ENCODE measurements around the gene PPP3CB. TPM values are rescaled to one million over a fixed set of nuclear protein-coding genes. Genes with fewer than 3 reads are reported as not detected.

PPP3CB gene
- total RNA-seq, 1 donor from 2014 or later, result 62.9 TPM

DNA sequence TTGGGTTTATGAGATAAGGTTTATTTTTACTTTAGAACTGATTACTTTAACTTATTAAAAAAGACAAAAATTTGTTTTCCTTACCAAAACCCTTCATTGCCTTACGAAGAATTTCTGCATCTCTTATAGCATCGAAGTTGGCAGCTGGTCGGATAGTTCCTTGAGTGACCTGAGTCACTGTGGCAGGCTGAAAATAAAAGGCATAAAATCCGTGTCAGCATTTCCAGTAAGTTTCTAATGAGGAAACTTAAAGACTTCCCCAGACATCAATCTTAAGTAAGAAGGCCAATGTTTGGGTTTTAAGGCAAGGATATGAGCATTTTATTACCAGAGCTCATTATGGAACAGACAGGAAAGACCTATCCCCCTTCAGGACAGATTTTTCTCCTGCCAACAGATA, 107.6 kb downstream of the PPP3CB start:
- DNase-seq (ENCODE audit: missing footprints) (no peak), ATAC-seq (no peak)
- intact Hi-C loops (cut with DNase I), result no loop called here

DNA sequence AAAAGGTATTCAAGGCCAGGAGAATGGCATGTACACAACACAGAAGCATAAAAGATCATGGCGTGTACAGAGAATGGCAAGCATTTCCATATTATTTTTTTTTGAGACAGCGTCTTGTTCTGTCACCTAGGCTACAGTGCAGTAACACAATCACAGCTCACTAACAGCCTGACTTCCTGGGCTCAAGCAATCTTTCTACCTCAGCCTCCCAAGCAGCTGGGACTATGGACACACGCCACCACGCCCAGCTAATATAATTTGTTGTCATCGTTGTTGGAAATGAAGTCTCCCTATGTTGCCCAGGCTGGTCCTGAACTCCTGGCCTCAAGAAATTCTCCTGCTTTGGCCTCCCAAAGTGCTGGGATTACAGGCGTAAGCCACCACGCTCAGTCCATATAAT, 109.2 kb downstream of the PPP3CB start:
- DNase-seq (ENCODE audit: missing footprints), result no peak
- no peak for ATAC-seq
- intact Hi-C loops (cut with DNase I), result no loop called here

Other genes with a start within 250 kb of the PPP3CB start
- gene DNAJC9, start 248.8 kb downstream of the PPP3CB start, total RNA-seq, result 8.5 TPM
- gene MRPS16, start 243.4 kb downstream of the PPP3CB start, total RNA-seq, result 106 TPM
- 1.4 TPM for gene CFAP70, start 137.2 kb downstream of the PPP3CB start, total RNA-seq
- gene ANXA7, start 82.0 kb downstream of the PPP3CB start, total RNA-seq, result 113 TPM
- gene MSS51, start 62.5 kb downstream of the PPP3CB start, total RNA-seq, result 3.5 TPM
- 29.7 TPM for gene USP54, start 95.3 kb upstream of the PPP3CB start, total RNA-seq
- 0.51 TPM for gene MYOZ1, start 145.4 kb upstream of the PPP3CB start, total RNA-seq
- gene SYNPO2L, start 160.0 kb upstream of the PPP3CB start, total RNA-seq, result 232 TPM
- 2.6 TPM for gene AGAP5, start 202.1 kb upstream of the PPP3CB start, total RNA-seq
- 46.4 TPM for gene SEC24C, start 248.3 kb upstream of the PPP3CB start, total RNA-seq

Measured in Right ventricle myocardium inferior (tissue), 1 donor.